Osteoblast (primary cell): ENCODE data around the gene DACT3. TPM values are rescaled to one million over a fixed set of nuclear protein-coding genes. Genes with fewer than 3 reads are reported as not detected.

Experiments
- DNase-seq: peaks from one replicate; pipeline ENCODE4 v3.0.0; 2011; ENCODE audit warnings: low spot score, mixed read lengths; ENCODE audit not compliant: insufficient read length; ENCODE audit errors: missing footprints
- H2AFZ ChIP-seq: 2 replicates; pipeline ENCODE4 v1.6.0; 2011; ENCODE audit warnings: mild to moderate bottlenecking, low read length
- H3K27ac ChIP-seq: 2 replicates; pipeline ENCODE4 v1.5.1; 2011; ENCODE audit warnings: mild to moderate bottlenecking, low read depth, low read length, moderate library complexity
- H3K27me3 ChIP-seq: 2 replicates; pipeline ENCODE4 v1.6.0; 2012; ENCODE audit warnings: mild to moderate bottlenecking, control low read depth, inconsistent platforms, low read length, moderate library complexity; ENCODE audit not compliant: insufficient read depth
- H3K36me3 ChIP-seq: 2 replicates; pipeline ENCODE4 v1.5.1; 2011; ENCODE audit warnings: mild to moderate bottlenecking, low read length, control low read depth, moderate library complexity; ENCODE audit not compliant: insufficient read depth
- H3K4me1 ChIP-seq: 2 replicates; pipeline ENCODE4 v1.5.1; 2011; ENCODE audit warnings: mild to moderate bottlenecking, low read length, control low read depth, moderate library complexity; ENCODE audit not compliant: insufficient read depth
- H3K4me2 ChIP-seq: 2 replicates; pipeline ENCODE4 v1.6.0; 2011; ENCODE audit warnings: mild to moderate bottlenecking, low read length; ENCODE audit not compliant: insufficient read depth
- H3K4me3 ChIP-seq: fragments of 200-600 bp; sonication (generic); 3 replicates; pipeline ENCODE4 v1.5.1; 2012; ENCODE audit warnings: mild to moderate bottlenecking, low read length, inconsistent platforms; ENCODE audit not compliant: insufficient read depth
- H3K79me2 ChIP-seq: 2 replicates; pipeline ENCODE4 v1.6.0; 2012; ENCODE audit warnings: mild to moderate bottlenecking, low read length, control low read depth, inconsistent platforms; ENCODE audit not compliant: insufficient read depth
- H3K9me3 ChIP-seq: 2 replicates; pipeline ENCODE4 v1.5.1; 2011; ENCODE audit warnings: low read depth, low read length, control low read depth
- H4K20me1 ChIP-seq: 2 replicates; pipeline ENCODE4 v1.6.0; 2012; ENCODE audit warnings: mild to moderate bottlenecking, low read length, control low read depth; ENCODE audit not compliant: insufficient read depth
- total RNA-seq: library from RNA; depleted of rRNA; stranded (reverse); fragments of >200 nt; gene quantifications from 2 replicates; pipeline ENCODE4 v1.2.3, GENCODE V29; 2012
- TF ChIP-seq, protein P1 (sequence below): IDR thresholded peaks from 2 replicates; pipeline ENCODE4 v1.5.1; 2011; ENCODE audit warnings: mild to moderate bottlenecking, low read depth, low read length, moderate library complexity; ENCODE audit errors: extremely low read depth

Gene DACT3
- total RNA-seq, 1 donor, result 1.8 TPM

DNA sequence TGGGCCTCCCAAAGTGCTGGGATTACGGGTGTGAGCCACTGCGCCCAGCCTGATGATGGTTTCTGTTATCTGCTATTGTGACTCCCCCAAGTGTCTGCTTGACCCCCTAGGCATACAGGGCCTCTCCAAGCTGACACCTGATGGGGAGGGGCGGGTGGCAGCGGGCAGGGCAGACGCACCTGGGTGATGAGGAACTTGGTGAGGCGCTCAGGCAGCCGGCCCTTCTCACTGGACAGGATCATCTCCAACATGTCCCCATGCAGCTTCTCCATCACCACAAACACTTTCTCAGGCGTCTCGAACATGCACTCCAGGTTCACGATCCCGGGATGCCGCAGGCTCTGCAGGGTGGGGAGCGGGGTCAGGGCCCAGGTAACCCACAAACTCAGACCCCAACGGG lies 28.4 kb upstream of the DACT3 start:
- Histone ChIP-seq H3K27me3 (no peaks in the 10 kb centered on the region), H3K4me2 (no peak overlapping the region), H3K4me1 (no peaks in the 10 kb centered on the region), H4K20me1 (peaks cover 5% of the 10 kb centered on the region), H3K27ac (no peak overlapping the region), H3K9me3 (no peaks in the 10 kb centered on the region), H3K4me3 (no peak overlapping the region), H2AFZ (no peak overlapping the region), H3K36me3 (peaks cover 80% of the 10 kb centered on the region), H3K79me2 (no peaks in the 10 kb centered on the region)
- no peak for DNase-seq
- TF ChIP-seq, protein P1, sequence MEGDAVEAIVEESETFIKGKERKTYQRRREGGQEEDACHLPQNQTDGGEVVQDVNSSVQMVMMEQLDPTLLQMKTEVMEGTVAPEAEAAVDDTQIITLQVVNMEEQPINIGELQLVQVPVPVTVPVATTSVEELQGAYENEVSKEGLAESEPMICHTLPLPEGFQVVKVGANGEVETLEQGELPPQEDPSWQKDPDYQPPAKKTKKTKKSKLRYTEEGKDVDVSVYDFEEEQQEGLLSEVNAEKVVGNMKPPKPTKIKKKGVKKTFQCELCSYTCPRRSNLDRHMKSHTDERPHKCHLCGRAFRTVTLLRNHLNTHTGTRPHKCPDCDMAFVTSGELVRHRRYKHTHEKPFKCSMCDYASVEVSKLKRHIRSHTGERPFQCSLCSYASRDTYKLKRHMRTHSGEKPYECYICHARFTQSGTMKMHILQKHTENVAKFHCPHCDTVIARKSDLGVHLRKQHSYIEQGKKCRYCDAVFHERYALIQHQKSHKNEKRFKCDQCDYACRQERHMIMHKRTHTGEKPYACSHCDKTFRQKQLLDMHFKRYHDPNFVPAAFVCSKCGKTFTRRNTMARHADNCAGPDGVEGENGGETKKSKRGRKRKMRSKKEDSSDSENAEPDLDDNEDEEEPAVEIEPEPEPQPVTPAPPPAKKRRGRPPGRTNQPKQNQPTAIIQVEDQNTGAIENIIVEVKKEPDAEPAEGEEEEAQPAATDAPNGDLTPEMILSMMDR, result no peak

DNA sequence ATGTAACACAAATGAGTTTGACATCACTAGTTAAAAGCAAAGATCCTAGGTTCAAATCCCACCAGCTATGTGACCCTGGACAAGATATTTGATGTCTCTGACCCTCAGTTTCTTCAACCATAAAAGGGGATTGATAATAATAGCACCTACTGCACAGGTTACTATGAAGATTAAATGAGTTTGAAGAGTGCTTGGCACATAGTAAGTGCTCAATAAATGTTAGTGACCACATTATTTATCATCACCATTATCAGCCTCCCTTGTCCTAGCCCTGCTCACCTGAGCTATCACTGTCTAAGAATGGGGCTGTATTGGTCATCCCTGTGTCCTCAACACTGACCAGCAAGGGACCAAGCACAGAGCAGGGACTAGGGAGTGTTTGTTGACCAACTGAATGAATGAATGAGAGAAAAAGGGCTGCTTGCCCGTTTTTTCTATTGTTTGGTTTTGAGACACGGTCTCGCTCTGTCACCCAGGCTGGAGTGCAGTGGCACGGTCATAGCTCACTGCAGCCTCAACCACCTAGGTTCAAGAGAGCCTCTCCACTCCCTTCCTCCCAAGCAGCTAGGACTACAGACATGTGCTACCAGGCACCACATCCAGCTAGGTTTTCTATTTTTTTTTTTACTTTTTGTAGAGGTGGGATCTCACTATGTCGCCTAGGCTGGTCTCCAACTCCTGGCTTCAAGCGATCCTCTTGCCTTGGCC lies 26.6 kb upstream of the DACT3 start:
- Histone ChIP-seq H3K27ac (no peak overlapping the region), H3K36me3 (peaks cover 66% of the 10 kb centered on the region), H3K9me3 (no peaks in the 10 kb centered on the region)

DNA sequence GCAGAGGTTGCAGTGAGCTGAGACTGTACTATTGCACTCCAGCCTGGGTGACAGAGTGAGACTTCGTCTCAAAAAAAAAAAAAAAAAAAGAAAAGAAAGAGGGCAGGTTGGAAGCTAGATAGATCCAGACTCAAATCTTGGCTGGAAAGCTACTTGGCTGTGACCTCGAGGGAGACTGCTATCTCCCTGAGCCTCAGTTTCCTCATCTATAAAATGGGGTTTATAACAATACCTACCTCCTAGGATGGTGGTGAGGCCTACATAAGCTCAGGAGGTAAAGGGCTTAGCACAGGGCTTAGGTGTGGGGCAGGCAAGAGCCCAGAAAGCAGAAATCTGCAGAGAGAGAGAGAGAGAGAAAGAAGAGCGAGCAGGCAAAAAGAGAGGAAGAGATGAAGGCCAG lies 24.2 kb upstream of the DACT3 start:
- H3K27ac ChIP-seq, result no peak overlapping the region
- H4K20me1 ChIP-seq, result no peaks in the 10 kb centered on the region
- H2AFZ ChIP-seq, result no peak overlapping the region
- H3K27me3 ChIP-seq, result no peaks in the 10 kb centered on the region
- TF ChIP-seq, protein P1, result no peak
- no peaks in the 10 kb centered on the region for H3K4me1 ChIP-seq
- H3K4me3 ChIP-seq, result no peak overlapping the region
- DNase-seq, result no peak
- H3K36me3 ChIP-seq, result peaks cover 49% of the 10 kb centered on the region
- no peaks in the 10 kb centered on the region for H3K79me2 ChIP-seq
- H3K4me2 ChIP-seq, result no peak overlapping the region
- no peaks in the 10 kb centered on the region for H3K9me3 ChIP-seq

More for the DNA sequence above, 26.6 kb upstream of the DACT3 start:
- Histone ChIP-seq H2AFZ (no peak overlapping the region), H3K4me3 (no peak overlapping the region), H3K4me2 (no peak overlapping the region), H3K27me3 (no peaks in the 10 kb centered on the region), H3K4me1 (no peaks in the 10 kb centered on the region), H3K79me2 (no peaks in the 10 kb centered on the region), H4K20me1 (peaks cover 5% of the 10 kb centered on the region)
- DNase-seq, result no peak
- TF ChIP-seq, protein P1, result no peak

DNA sequence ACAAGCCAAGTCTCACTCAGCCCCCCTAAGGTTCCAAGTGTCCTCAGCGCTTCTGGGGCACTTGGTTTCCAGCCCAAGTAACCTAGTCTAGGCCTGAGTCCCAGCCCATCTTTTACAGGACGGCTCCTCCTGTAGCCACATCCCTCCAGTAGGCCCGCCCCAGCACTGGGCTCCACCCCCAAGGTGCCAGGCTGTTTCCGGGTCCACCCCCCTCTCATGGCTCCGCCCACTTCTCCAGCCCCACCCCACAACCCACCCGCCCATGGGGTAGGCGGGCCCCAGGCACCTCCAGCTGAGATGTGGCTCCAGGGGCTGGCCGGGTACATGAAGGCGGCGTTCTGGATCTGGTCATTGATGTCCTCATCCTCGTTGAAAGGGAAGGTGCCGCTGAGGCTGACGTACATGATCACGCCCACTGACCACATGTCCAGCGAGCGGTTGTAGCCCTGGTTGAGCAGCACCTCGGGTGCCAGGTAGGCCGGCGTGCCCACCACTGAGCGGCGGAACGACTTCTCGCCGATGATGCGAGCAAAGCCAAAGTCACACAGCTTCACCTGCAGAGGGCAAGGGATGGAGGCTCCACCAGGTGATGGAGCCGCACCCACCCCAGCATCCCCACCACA lies 17.2 kb upstream of the DACT3 start:
- peaks cover 33% of the 10 kb centered on the region for H3K36me3 ChIP-seq
- TF ChIP-seq, protein P1, result no peak
- no peaks in the 10 kb centered on the region for H3K4me1 ChIP-seq
- H2AFZ ChIP-seq, result no peak overlapping the region
- H3K79me2 ChIP-seq, result no peaks in the 10 kb centered on the region
- H3K9me3 ChIP-seq, result no peaks in the 10 kb centered on the region
- no peak for DNase-seq
- H3K4me3 ChIP-seq, result no peak overlapping the region
- peaks cover 6% of the 10 kb centered on the region for H4K20me1 ChIP-seq
- no peaks in the 10 kb centered on the region for H3K27me3 ChIP-seq
- no peak overlapping the region for H3K4me2 ChIP-seq
- H3K27ac ChIP-seq, result no peak overlapping the region
